ENCODE measurements around the gene TOLLIP.
A peak's percentile ranks its signal among the peaks of the same experiment; 100 is the strongest.

TOLLIP gene

GRCh38 chr11:1276041-1276790, 33.2 kb downstream of the TOLLIP start:
- no peak overlapping the region for H3K4ac ChIP-seq (ENCODE audit: low read length)

GRCh38 chr11:1275021-1275420, 34.4 kb downstream of the TOLLIP start:
- WGBS, 2 donors (ENCODE audit: extremely low coverage in 2 of 2, insufficient read length in 2 of 2, insufficient replicate concordance in 1 of 2), result no CpG with 5 or more reads among the region's 18 CpGs

More at GRCh38 chr11:1276041-1276790, 33.2 kb downstream of the TOLLIP start:
- DNase-seq (ENCODE audit: low spot score), result no peak
- Histone ChIP-seq H3K18ac (ENCODE audit: low read length) (no peak overlapping the region), H3K9ac (ENCODE audit: low read depth, low read length, poor library complexity) (no peak overlapping the region), H4K8ac (ENCODE audit: low read depth, low read length) (peak overlapping the region; percentile 23), H3K14ac (ENCODE audit: low read length) (no peak overlapping the region), H4K91ac (ENCODE audit: low read depth, low read length, poor library complexity) (no peak overlapping the region), H3K4me3 (ENCODE audit: low read length in 2 of 2) (no peak overlapping the region), H2BK5ac (ENCODE audit: low read length) (no peak overlapping the region), H3K36me3 (replicated peaks in 1 of 2; ENCODE audit: control insufficient read depth in 2 of 2, insufficient read depth in 2 of 2, low read length in 2 of 2) (peaks cover 14 to 61% of the 10 kb centered on the region in 2 donors), H2BK12ac (ENCODE audit: low read length) (no peak overlapping the region), H3K4me2 (ENCODE audit: insufficient read depth, low read length, poor library complexity, severe bottlenecking) (no peak overlapping the region), H3K27ac (replicated peaks; ENCODE audit: low read length) (no peak overlapping the region), H2BK15ac (ENCODE audit: low read length) (no peak overlapping the region), H2AK5ac (ENCODE audit: low read depth, low read length) (no peak overlapping the region), H2BK120ac (ENCODE audit: low read depth, low read length) (no peak overlapping the region), H3K79me1 (ENCODE audit: low read depth, low read length) (peaks cover 13% of the 10 kb centered on the region), H2AFZ (ENCODE audit: low read length) (no peak overlapping the region), H3K9me3 (replicated peaks in 1 of 2; ENCODE audit: control insufficient read depth in 2 of 2, insufficient read depth in 1 of 2, low read depth in 1 of 2, low read length in 2 of 2) (no peaks in the 10 kb centered on the region), H3K23ac (ENCODE audit: low read depth, low read length, poor library complexity) (no peak overlapping the region), H3K4me1 (ENCODE audit: control insufficient read depth in 2 of 2, insufficient read depth in 1 of 2, low read depth in 1 of 2, low read length in 2 of 2) (peaks cover 0 to 2% of the 10 kb centered on the region in 2 donors), H3K27me3 (ENCODE audit: control insufficient read depth in 3 of 3, insufficient read depth in 3 of 3, low read depth in 1 of 3, low read length in 3 of 3) (no peaks in the 10 kb centered on the region)
- WGBS, 2 donors (ENCODE audit: extremely low coverage in 2 of 2, insufficient read length in 2 of 2, insufficient replicate concordance in 1 of 2), result no CpG with 5 or more reads among the region's 32 CpGs

GRCh38 chr11:1274501-1274900, 34.9 kb downstream of the TOLLIP start:
- H3K9ac ChIP-seq (ENCODE audit: low read depth, low read length, poor library complexity), result no peak overlapping the region

More at GRCh38 chr11:1275021-1275420, 34.4 kb downstream of the TOLLIP start:
- Histone ChIP-seq H3K4me3 (ENCODE audit: low read length in 2 of 2) (no peak overlapping the region), H2BK12ac (ENCODE audit: low read length) (no peak overlapping the region), H2AK5ac (ENCODE audit: low read depth, low read length) (no peak overlapping the region), H4K91ac (ENCODE audit: low read depth, low read length, poor library complexity) (no peak overlapping the region), H3K4me1 (ENCODE audit: control insufficient read depth in 2 of 2, insufficient read depth in 1 of 2, low read depth in 1 of 2, low read length in 2 of 2) (peaks cover 0 to 5% of the 10 kb centered on the region in 2 donors), H2BK120ac (ENCODE audit: low read depth, low read length) (no peak overlapping the region), H2BK15ac (ENCODE audit: low read length) (no peak overlapping the region), H3K4ac (ENCODE audit: low read length) (no peak overlapping the region), H3K9me3 (replicated peaks in 1 of 2; ENCODE audit: control insufficient read depth in 2 of 2, insufficient read depth in 1 of 2, low read depth in 1 of 2, low read length in 2 of 2) (no peaks in the 10 kb centered on the region), H3K18ac (ENCODE audit: low read length) (no peak overlapping the region), H3K9ac (ENCODE audit: low read depth, low read length, poor library complexity) (no peak overlapping the region), H3K27me3 (ENCODE audit: control insufficient read depth in 3 of 3, insufficient read depth in 3 of 3, low read depth in 1 of 3, low read length in 3 of 3) (no peaks in the 10 kb centered on the region), H3K14ac (ENCODE audit: low read length) (no peak overlapping the region), H2AFZ (ENCODE audit: low read length) (no peak overlapping the region), H2BK5ac (ENCODE audit: low read length) (no peak overlapping the region), H3K27ac (replicated peaks; ENCODE audit: low read length) (no peak overlapping the region), H3K79me1 (ENCODE audit: low read depth, low read length) (peaks cover 12% of the 10 kb centered on the region), H3K23ac (ENCODE audit: low read depth, low read length, poor library complexity) (no peak overlapping the region), H3K36me3 (replicated peaks in 1 of 2; ENCODE audit: control insufficient read depth in 2 of 2, insufficient read depth in 2 of 2, low read length in 2 of 2) (peaks cover 11 to 49% of the 10 kb centered on the region in 2 donors), H4K8ac (ENCODE audit: low read depth, low read length) (no peak overlapping the region), H3K4me2 (ENCODE audit: insufficient read depth, low read length, poor library complexity, severe bottlenecking) (no peak overlapping the region)
- no peak for DNase-seq (ENCODE audit: low spot score)

GRCh38 chr11:1272531-1272930, 36.9 kb downstream of the TOLLIP start:
- H2AK5ac ChIP-seq (ENCODE audit: low read depth, low read length), result no peak overlapping the region
- H2AFZ ChIP-seq (ENCODE audit: low read length), result no peak overlapping the region
- H3K14ac ChIP-seq (ENCODE audit: low read length), result no peak overlapping the region
- no peak overlapping the region for H2BK12ac ChIP-seq (ENCODE audit: low read length)
- H2BK15ac ChIP-seq (ENCODE audit: low read length), result no peak overlapping the region
- no peaks in the 10 kb centered on the region for H3K27me3 ChIP-seq (ENCODE audit: control insufficient read depth in 3 of 3, insufficient read depth in 3 of 3, low read depth in 1 of 3, low read length in 3 of 3)
- H2BK120ac ChIP-seq (ENCODE audit: low read depth, low read length), result no peak overlapping the region
- H3K9ac ChIP-seq (ENCODE audit: low read depth, low read length, poor library complexity), result no peak overlapping the region
- H3K4ac ChIP-seq (ENCODE audit: low read length), result peak overlapping the region; percentile 23
- peaks cover 8% of the 10 kb centered on the region for H3K79me1 ChIP-seq (ENCODE audit: low read depth, low read length)
- no peak overlapping the region for H4K91ac ChIP-seq (ENCODE audit: low read depth, low read length, poor library complexity)
- no peak overlapping the region for H3K27ac ChIP-seq (replicated peaks; ENCODE audit: low read length)
- H3K4me1 ChIP-seq (ENCODE audit: control insufficient read depth in 2 of 2, insufficient read depth in 1 of 2, low read depth in 1 of 2, low read length in 2 of 2), result peaks cover 0 to 5% of the 10 kb centered on the region in 2 donors
- H2BK5ac ChIP-seq (ENCODE audit: low read length), result no peak overlapping the region
- H3K18ac ChIP-seq (ENCODE audit: low read length), result no peak overlapping the region
- peaks cover 11 to 34% of the 10 kb centered on the region in 2 donors for H3K36me3 ChIP-seq (replicated peaks in 1 of 2; ENCODE audit: control insufficient read depth in 2 of 2, insufficient read depth in 2 of 2, low read length in 2 of 2)
- H3K4me3 ChIP-seq (ENCODE audit: low read length in 2 of 2), result no peak overlapping the region
- H3K4me2 ChIP-seq (ENCODE audit: insufficient read depth, low read length, poor library complexity, severe bottlenecking), result no peak overlapping the region
- no CpG with 5 or more reads among the region's 30 CpGs for WGBS, 2 donors (ENCODE audit: extremely low coverage in 2 of 2, insufficient read length in 2 of 2, insufficient replicate concordance in 1 of 2)
- no peak for DNase-seq (ENCODE audit: low spot score)
- no peak overlapping the region for H3K23ac ChIP-seq (ENCODE audit: low read depth, low read length, poor library complexity)
- no peak overlapping the region for H4K8ac ChIP-seq (ENCODE audit: low read depth, low read length)
- H3K9me3 ChIP-seq (replicated peaks in 1 of 2; ENCODE audit: control insufficient read depth in 2 of 2, insufficient read depth in 1 of 2, low read depth in 1 of 2, low read length in 2 of 2), result no peaks in the 10 kb centered on the region

More at GRCh38 chr11:1274501-1274900, 34.9 kb downstream of the TOLLIP start:
- Histone ChIP-seq H2AFZ (ENCODE audit: low read length) (no peak overlapping the region), H3K27ac (replicated peaks; ENCODE audit: low read length) (no peak overlapping the region), H3K79me1 (ENCODE audit: low read depth, low read length) (peaks cover 12% of the 10 kb centered on the region), H2BK5ac (ENCODE audit: low read length) (no peak overlapping the region), H3K36me3 (replicated peaks in 1 of 2; ENCODE audit: control insufficient read depth in 2 of 2, insufficient read depth in 2 of 2, low read length in 2 of 2) (peaks cover 11 to 44% of the 10 kb centered on the region in 2 donors), H3K14ac (ENCODE audit: low read length) (no peak overlapping the region), H2AK5ac (ENCODE audit: low read depth, low read length) (no peak overlapping the region), H3K23ac (ENCODE audit: low read depth, low read length, poor library complexity) (no peak overlapping the region), H3K4me2 (ENCODE audit: insufficient read depth, low read length, poor library complexity, severe bottlenecking) (no peak overlapping the region), H3K18ac (ENCODE audit: low read length) (no peak overlapping the region), H4K91ac (ENCODE audit: low read depth, low read length, poor library complexity) (no peak overlapping the region), H2BK120ac (ENCODE audit: low read depth, low read length) (no peak overlapping the region), H3K27me3 (ENCODE audit: control insufficient read depth in 3 of 3, insufficient read depth in 3 of 3, low read depth in 1 of 3, low read length in 3 of 3) (no peaks in the 10 kb centered on the region), H3K4me3 (ENCODE audit: low read length in 2 of 2) (no peak overlapping the region), H2BK12ac (ENCODE audit: low read length) (no peak overlapping the region), H3K4ac (ENCODE audit: low read length) (no peak overlapping the region), H4K8ac (ENCODE audit: low read depth, low read length) (no peak overlapping the region), H3K4me1 (ENCODE audit: control insufficient read depth in 2 of 2, insufficient read depth in 1 of 2, low read depth in 1 of 2, low read length in 2 of 2) (peaks cover 0 to 5% of the 10 kb centered on the region in 2 donors), H2BK15ac (ENCODE audit: low read length) (no peak overlapping the region), H3K9me3 (replicated peaks in 1 of 2; ENCODE audit: control insufficient read depth in 2 of 2, insufficient read depth in 1 of 2, low read depth in 1 of 2, low read length in 2 of 2) (no peaks in the 10 kb centered on the region)
- no peak for DNase-seq (ENCODE audit: low spot score)
- no CpG with 5 or more reads among the region's 14 CpGs for WGBS, 2 donors (ENCODE audit: extremely low coverage in 2 of 2, insufficient read length in 2 of 2, insufficient replicate concordance in 1 of 2)
